GM12892 (cell line): Measurements from ENCODE around the gene ABCD4.

ENCODE experiments used
- POLR2AphosphoS5 ChIP-seq: IDR thresholded peaks from 2 replicates; pipeline ENCODE4 v1.6.1; 2011; ENCODE audit warnings: low read depth, low read length, control low read depth
- TAF1 ChIP-seq: IDR thresholded peaks from 2 replicates; pipeline ENCODE4 v1.6.1; 2011; ENCODE audit warnings: low read depth, mild to moderate bottlenecking, control low read depth, low read length, borderline replicate concordance

DNA sequence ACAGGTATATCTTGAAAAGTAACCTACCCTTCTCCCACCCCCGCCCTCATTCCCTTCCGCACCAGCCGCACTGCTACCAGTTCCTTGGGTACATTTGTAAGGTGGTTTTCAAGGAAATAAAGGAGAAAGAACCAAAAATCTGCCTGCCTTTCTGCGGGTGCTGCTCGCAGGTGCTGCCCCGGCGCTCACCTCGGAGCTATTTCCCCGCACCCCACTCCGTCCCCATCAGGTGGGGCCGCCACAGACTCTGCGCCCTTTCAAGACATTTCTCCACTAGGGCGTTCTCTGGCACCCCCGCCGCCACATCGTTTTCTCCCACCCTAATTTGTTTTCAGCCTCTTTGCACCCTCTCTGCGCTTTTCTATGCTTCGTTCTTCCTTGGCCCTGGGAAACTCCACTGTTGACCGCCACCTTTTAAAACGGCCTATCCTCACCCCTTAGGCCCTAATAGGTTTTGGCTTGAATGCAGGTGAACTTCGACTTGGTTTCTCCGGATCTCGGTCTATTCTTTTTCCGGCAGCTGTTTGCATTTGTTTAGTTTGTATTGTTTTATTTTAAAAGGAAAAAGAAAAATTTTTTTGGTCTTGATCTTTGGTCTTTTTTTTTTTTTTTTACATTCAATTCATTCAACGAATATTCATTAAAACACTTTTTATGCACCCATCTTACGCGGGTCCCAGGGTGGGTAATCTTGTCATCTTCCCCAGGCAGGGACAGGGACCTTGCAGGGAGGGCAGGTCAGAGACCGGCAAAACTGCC is 60.5 kb downstream of the ABCD4 start:
- TF ChIP-seq POLR2AphosphoS5: no peak
- TF ChIP-seq TAF1: no peak
